ENCODE results near the gene CLEC20A. TPM values are rescaled to one million over a fixed set of nuclear protein-coding genes. Genes with fewer than 3 reads are reported as not detected.

CLEC20A gene
- total RNA-seq, 6 experiments from 2014 or later: not detected

GRCh38 chr1:178541829-178542553, 45.2 kb upstream of the CLEC20A start:
- peak; percentile 79 to 89 (median 79) for DNase-seq
- Histone ChIP-seq H3K36me3 (no peaks in the 10 kb centered on the region), H3K4me1 (peaks cover 0 to 25% (median 10%) of the 10 kb centered on the region in 4 donors), H3K27ac (peak overlapping the region; percentile 82 to 88 (median 84)), H3K9me3 (no peaks in the 10 kb centered on the region), H3K27me3 (no peaks in the 10 kb centered on the region), H3K4me3 (peak overlapping the region; percentile 68 to 80 (median 72))
- intact Hi-C loops (cut with DNase I): loop anchor here (5.0 to 10.0 kb wide), 4 partner anchors 83 to 473 kb away; no protein-coding TSS in a partner anchor
- ATAC-seq: peak; percentile 60 to 78 (median 66)
- TF ChIP-seq POLR2A (IDR thresholded peaks at IDR 0.05): peak; percentile 73
- TF ChIP-seq, protein P1, sequence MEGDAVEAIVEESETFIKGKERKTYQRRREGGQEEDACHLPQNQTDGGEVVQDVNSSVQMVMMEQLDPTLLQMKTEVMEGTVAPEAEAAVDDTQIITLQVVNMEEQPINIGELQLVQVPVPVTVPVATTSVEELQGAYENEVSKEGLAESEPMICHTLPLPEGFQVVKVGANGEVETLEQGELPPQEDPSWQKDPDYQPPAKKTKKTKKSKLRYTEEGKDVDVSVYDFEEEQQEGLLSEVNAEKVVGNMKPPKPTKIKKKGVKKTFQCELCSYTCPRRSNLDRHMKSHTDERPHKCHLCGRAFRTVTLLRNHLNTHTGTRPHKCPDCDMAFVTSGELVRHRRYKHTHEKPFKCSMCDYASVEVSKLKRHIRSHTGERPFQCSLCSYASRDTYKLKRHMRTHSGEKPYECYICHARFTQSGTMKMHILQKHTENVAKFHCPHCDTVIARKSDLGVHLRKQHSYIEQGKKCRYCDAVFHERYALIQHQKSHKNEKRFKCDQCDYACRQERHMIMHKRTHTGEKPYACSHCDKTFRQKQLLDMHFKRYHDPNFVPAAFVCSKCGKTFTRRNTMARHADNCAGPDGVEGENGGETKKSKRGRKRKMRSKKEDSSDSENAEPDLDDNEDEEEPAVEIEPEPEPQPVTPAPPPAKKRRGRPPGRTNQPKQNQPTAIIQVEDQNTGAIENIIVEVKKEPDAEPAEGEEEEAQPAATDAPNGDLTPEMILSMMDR (IDR thresholded peaks at IDR 0.05): no peak
- WGBS (ENCODE audit: insufficient coverage, low coverage, low lambda C conversion rate, missing lambda C conversion rate): 2% methylated on average over 16 of the region's 33 CpGs

DNA sequence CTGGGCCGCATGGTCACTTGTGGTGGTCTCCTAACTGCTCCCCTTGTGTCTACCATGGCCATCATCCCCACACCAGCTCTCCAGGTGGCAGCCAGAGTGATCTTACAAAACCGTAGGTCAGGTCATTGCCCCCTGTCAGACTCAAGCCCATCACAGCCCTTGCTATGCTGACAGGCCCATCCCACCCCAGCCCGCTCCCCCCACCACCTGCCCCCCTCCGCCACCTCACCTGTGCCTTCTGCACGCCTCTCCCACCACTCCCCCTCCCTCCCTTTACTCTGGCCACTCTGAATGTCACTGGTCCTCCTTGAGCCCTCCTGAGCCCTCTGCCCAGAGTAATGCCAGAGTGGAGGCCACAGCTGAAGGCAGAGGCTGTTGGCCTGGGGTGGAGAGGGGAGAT, 44.6 kb upstream of the CLEC20A start:
- no peak for ATAC-seq
- DNase-seq: no peak
- no peaks in the 10 kb centered on the region for H3K9me3 ChIP-seq
- H3K27me3 ChIP-seq: no peaks in the 10 kb centered on the region
- TF ChIP-seq POLR2A (IDR thresholded peaks at IDR 0.05): no peak
- TF ChIP-seq, protein P1 (IDR thresholded peaks at IDR 0.05): no peak
- H3K27ac ChIP-seq: peak overlapping the region; percentile 82 to 88 (median 84)
- H3K36me3 ChIP-seq: no peaks in the 10 kb centered on the region
- H3K4me1 ChIP-seq: peaks cover 0 to 31% (median 10%) of the 10 kb centered on the region in 4 donors
- 49% methylated on average over 2 of the region's 5 CpGs for WGBS (ENCODE audit: insufficient coverage, low coverage, low lambda C conversion rate, missing lambda C conversion rate)
- intact Hi-C loops (cut with DNase I): loop anchor here (5.0 to 10.0 kb wide), 4 partner anchors 83 to 473 kb away; no protein-coding TSS in a partner anchor
- peak overlapping the region; percentile 68 to 80 (median 72) for H3K4me3 ChIP-seq

- H3K27ac ChIP-seq: no peak overlapping the region
- H3K27me3 ChIP-seq: no peaks in the 10 kb centered on the region
- no peak for DNase-seq
- ATAC-seq: no peak
- no peaks in the 10 kb centered on the region for H3K9me3 ChIP-seq
- no peak overlapping the region for H3K4me3 ChIP-seq
- H3K36me3 ChIP-seq: no peaks in the 10 kb centered on the region
- no peak for TF ChIP-seq POLR2A (IDR thresholded peaks at IDR 0.05)
- TF ChIP-seq, protein P1 (IDR thresholded peaks at IDR 0.05): no peak
- WGBS (ENCODE audit: insufficient coverage, low coverage, low lambda C conversion rate, missing lambda C conversion rate): 60% methylated on average over 4 of the region's 7 CpGs
- H3K4me1 ChIP-seq: peaks cover 0 to 33% (median 10%) of the 10 kb centered on the region in 4 donors
- intact Hi-C loops (cut with DNase I): loop anchor here (5.0 to 10.0 kb wide), 4 partner anchors 84 to 474 kb away; no protein-coding TSS in a partner anchor
Measured at GRCh38 chr1:178540646-178541045, 43.9 kb upstream of the CLEC20A start.

GRCh38 chr1:178540204-178540603, 43.4 kb upstream of the CLEC20A start:
- ATAC-seq: no peak
- DNase-seq: no peak
- no peak overlapping the region for H3K27ac ChIP-seq
- H3K27me3 ChIP-seq: no peaks in the 10 kb centered on the region
- intact Hi-C loops (cut with DNase I): loop anchor here (5.0 to 10.0 kb wide), 4 partner anchors 85 to 475 kb away; no protein-coding TSS in a partner anchor
- WGBS (ENCODE audit: insufficient coverage, low coverage, low lambda C conversion rate, missing lambda C conversion rate): 82% methylated on average over 6 of the region's 6 CpGs
- H3K36me3 ChIP-seq: no peaks in the 10 kb centered on the region
- no peak overlapping the region for H3K4me3 ChIP-seq
- H3K4me1 ChIP-seq: peaks cover 0 to 33% (median 10%) of the 10 kb centered on the region in 4 donors
- H3K9me3 ChIP-seq: no peaks in the 10 kb centered on the region
- TF ChIP-seq, protein P1 (IDR thresholded peaks at IDR 0.05): no peak
- TF ChIP-seq POLR2A (IDR thresholded peaks at IDR 0.05): no peak

All from right lobe of liver (tissue), 6 donors.